ENCODE measurements around the gene HDAC11. TPM values are rescaled to one million over a fixed set of nuclear protein-coding genes. Genes with fewer than 3 reads are reported as not detected.

Gene HDAC11
- total RNA-seq, 1 experiment from 2014 or later = 7.0 TPM

DNA sequence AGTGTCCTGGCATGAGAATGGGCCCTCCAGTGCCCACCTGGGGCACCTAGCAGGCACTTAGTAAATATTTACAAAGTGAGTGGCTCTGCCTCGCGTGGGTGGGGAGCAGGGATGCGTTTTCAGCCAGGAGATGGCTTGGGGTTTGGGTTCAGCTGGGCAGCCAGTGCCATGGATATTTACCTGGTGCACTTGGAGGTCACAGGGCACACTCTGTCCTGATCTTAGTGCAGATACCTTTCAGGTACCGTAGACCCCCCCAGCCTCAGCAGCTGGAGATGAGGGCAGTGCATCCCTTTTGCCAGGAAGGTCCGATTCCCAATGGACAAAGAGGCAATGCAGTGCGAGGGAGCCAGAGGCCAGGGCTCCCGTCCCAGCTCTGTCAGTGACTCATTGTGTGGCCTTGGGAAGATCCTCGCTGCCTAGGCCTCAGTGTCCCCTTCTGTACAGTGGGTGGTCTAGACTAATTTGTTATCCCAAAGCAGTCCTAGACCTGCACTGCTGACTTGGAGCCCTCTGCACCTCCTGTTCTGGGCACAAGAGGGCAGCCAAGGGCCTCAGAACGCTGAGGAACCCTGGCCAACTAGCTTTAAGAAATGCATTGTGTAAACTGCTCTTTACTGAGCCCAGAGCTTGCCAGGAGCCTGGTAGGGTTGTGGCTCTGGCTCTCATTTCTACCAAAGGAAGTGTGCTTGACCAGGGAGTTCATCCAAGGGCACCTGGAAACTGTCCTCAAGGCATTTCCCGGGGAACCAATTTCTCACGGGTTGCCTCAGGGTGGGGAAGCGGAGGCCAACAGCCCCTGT lies 16.0 kb downstream of the HDAC11 start:
- H2BK120ac ChIP-seq (ENCODE audit: low read depth, low read length, poor library complexity, severe bottlenecking) = no peak overlapping the region
- H3K27me3 ChIP-seq (ENCODE audit: insufficient read depth, low read length) = no peaks in the 10 kb centered on the region
- H3K27me3 Mint-ChIP-seq (ENCODE audit: low read depth) = no peaks in the 10 kb centered on the region; the same call in 1 of the 2 replicates
- H2AFZ ChIP-seq (ENCODE audit: low read length) = no peak overlapping the region
- H3K4me1 Mint-ChIP-seq = peaks cover 3 to 9% of the 10 kb centered on the region in 2 experiments
- H3K4me1 ChIP-seq (ENCODE audit: insufficient read depth, low read length) = no peaks in the 10 kb centered on the region
- H2BK20ac ChIP-seq (ENCODE audit: low read depth, low read length, poor library complexity, severe bottlenecking) = no peak overlapping the region
- peak; percentile 84 for DNase-seq
- no CpG with 5 or more reads among the region's 12 CpGs for WGBS (ENCODE audit: extremely low coverage, insufficient read length, low lambda C conversion rate)
- no peak overlapping the region for H3K18ac ChIP-seq (ENCODE audit: insufficient read length, low read depth, low read length)
- H4K5ac ChIP-seq (ENCODE audit: insufficient read length, low read depth, low read length) = no peak overlapping the region
- H2BK5ac ChIP-seq (ENCODE audit: insufficient read length, low read length) = no peak overlapping the region
- no peak overlapping the region for H3K4me3 Mint-ChIP-seq
- no peaks in the 10 kb centered on the region for H3K79me2 ChIP-seq (ENCODE audit: insufficient read depth, low read length)
- H3K56ac ChIP-seq (ENCODE audit: insufficient read length, low read depth, low read length) = no peak overlapping the region
- no peak overlapping the region for H2AK5ac ChIP-seq (ENCODE audit: insufficient read length, low read length)
- TF ChIP-seq, protein P1, sequence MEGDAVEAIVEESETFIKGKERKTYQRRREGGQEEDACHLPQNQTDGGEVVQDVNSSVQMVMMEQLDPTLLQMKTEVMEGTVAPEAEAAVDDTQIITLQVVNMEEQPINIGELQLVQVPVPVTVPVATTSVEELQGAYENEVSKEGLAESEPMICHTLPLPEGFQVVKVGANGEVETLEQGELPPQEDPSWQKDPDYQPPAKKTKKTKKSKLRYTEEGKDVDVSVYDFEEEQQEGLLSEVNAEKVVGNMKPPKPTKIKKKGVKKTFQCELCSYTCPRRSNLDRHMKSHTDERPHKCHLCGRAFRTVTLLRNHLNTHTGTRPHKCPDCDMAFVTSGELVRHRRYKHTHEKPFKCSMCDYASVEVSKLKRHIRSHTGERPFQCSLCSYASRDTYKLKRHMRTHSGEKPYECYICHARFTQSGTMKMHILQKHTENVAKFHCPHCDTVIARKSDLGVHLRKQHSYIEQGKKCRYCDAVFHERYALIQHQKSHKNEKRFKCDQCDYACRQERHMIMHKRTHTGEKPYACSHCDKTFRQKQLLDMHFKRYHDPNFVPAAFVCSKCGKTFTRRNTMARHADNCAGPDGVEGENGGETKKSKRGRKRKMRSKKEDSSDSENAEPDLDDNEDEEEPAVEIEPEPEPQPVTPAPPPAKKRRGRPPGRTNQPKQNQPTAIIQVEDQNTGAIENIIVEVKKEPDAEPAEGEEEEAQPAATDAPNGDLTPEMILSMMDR (conservative IDR thresholded peaks at IDR 0.05) = peak; percentile 94
- no peak overlapping the region for H3K23ac ChIP-seq (ENCODE audit: insufficient read length, low read depth, low read length)
- no peak overlapping the region for H2BK15ac ChIP-seq (ENCODE audit: low read depth, low read length)
- H3K14ac ChIP-seq (ENCODE audit: insufficient read depth, low read length) = no peak overlapping the region
- H3K9me3 Mint-ChIP-seq = no peaks in the 10 kb centered on the region; a peak in 1 of 5 replicates
- no peak overlapping the region for H3K9ac ChIP-seq (ENCODE audit: extremely low read depth, insufficient read length, low read length)
- no peak overlapping the region; a peak in 1 of 7 replicates for H3K27ac Mint-ChIP-seq
- no peak overlapping the region for H3K4me2 ChIP-seq (ENCODE audit: insufficient read depth, insufficient read length, low read length)
- H3K9me3 ChIP-seq (ENCODE audit: control insufficient read depth, low read depth, low read length) = no peaks in the 10 kb centered on the region
- no peak overlapping the region for H4K8ac ChIP-seq (replicated peaks; ENCODE audit: insufficient read length, low read depth, low read length)
- no peak overlapping the region for H4K91ac ChIP-seq (ENCODE audit: insufficient read length, low read depth, low read length)
- no peaks in the 10 kb centered on the region for H3K23me2 ChIP-seq (ENCODE audit: insufficient read length, low read depth, low read length, poor library complexity, severe bottlenecking)
- H3K27ac ChIP-seq (ENCODE audit: insufficient read length, low read depth, low read length) = no peak overlapping the region
- no peaks in the 10 kb centered on the region for H3K36me3 Mint-ChIP-seq (ENCODE audit: insufficient read depth in 1 of 3, low read depth in 3 of 3)
- no peaks in the 10 kb centered on the region for H4K20me1 ChIP-seq (ENCODE audit: control insufficient read depth, insufficient read depth, insufficient read length)
- no peak overlapping the region for H3K4ac ChIP-seq (ENCODE audit: low read depth, low read length)
- no peaks in the 10 kb centered on the region for H3K79me1 ChIP-seq (ENCODE audit: insufficient read depth, low read depth, low read length, poor library complexity, severe bottlenecking)
- no peak overlapping the region for H3T11ph ChIP-seq (ENCODE audit: low read length)
- no peak overlapping the region for H2BK12ac ChIP-seq (ENCODE audit: insufficient read length, low read depth, low read length)

All from H9 (cell line).